OCI-LY3 (cell line): Measurements from ENCODE around the gene RALBP1.

ENCODE experiments used
- H2AFZ ChIP-seq: fragments of 200-600, 300-600 bp; shearing (Covaris generic); 2 replicates; pipeline ENCODE4 v1.6.0; 2014; ENCODE audit warnings: antibody characterized with exemption, low read depth, low read length
- H3K27ac ChIP-seq: fragments of 200-600, 300-600 bp; sonication (generic); 2 replicates; pipeline ENCODE4 v1.5.1; 2014; ENCODE audit warnings: mild to moderate bottlenecking, low read length, moderate library complexity, mixed read lengths
- H3K27me3 ChIP-seq: fragments of 200-600, 300-600 bp; sonication (generic); 2 replicates; pipeline ENCODE4 v1.6.1; 2014; ENCODE audit warnings: low read depth, low read length, mixed read lengths
- H3K36me3 ChIP-seq: fragments of 200-600, 300-600 bp; sonication (generic); replicated peaks from 2 replicates; pipeline ENCODE3; 2014; ENCODE audit warnings: low read depth, low read length, mixed read lengths
- H3K4me1 ChIP-seq: fragments of 300-600, 200-600 bp; sonication (generic); 2 replicates; pipeline ENCODE4 v1.6.1; 2014; ENCODE audit warnings: low read length, mixed read lengths
- H3K4me2 ChIP-seq: fragments of 200-600, 300-600 bp; sonication (generic); 2 replicates; pipeline ENCODE4 v1.6.1; 2014; ENCODE audit warnings: low read length, mixed read lengths
- H3K4me3 ChIP-seq: fragments of 300-600, 200-600 bp; sonication (generic); 2 replicates; pipeline ENCODE4 v1.5.1; 2014; ENCODE audit warnings: antibody characterized with exemption, mild to moderate bottlenecking, low read length, moderate library complexity
- H3K79me2 ChIP-seq: fragments of 300-600, 200-600 bp; shearing (Covaris generic); 2 replicates; pipeline ENCODE4 v1.6.1; 2014; ENCODE audit warnings: mild to moderate bottlenecking, low read length, mixed read lengths
- H3K9ac ChIP-seq: fragments of 300-600, 200-600 bp; shearing (Covaris generic); 2 replicates; pipeline ENCODE4 v1.6.0; 2014; ENCODE audit warnings: mild to moderate bottlenecking, low read length, moderate library complexity
- H3K9me3 ChIP-seq: fragments of 200-600, 300-600 bp; shearing (Covaris generic); 2 replicates; pipeline ENCODE4 v1.6.1; 2014; ENCODE audit warnings: low read length, mixed read lengths; ENCODE audit not compliant: insufficient read depth
- H4K20me1 ChIP-seq: fragments of 200-600, 300-600 bp; sonication (generic); 2 replicates; pipeline ENCODE4 v1.6.1; 2016; ENCODE audit warnings: low read length, mixed read lengths; ENCODE audit not compliant: insufficient read depth
- CTCF ChIP-seq: fragments of 200-600, 300-600 bp; sonication (generic); IDR thresholded peaks from 2 replicates; pipeline ENCODE4 v1.5.1; 2014; ENCODE audit warnings: antibody characterized with exemption, low read length, low read depth
- EZH2phosphoT487 ChIP-seq: fragments of 200-600 bp; shearing (Covaris generic); IDR thresholded peaks from 2 replicates; pipeline ENCODE4 v1.6.1; 2018; ENCODE audit warnings: antibody characterized with exemption, mixed run types, low read depth

The RALBP1 gene

GRCh38 chr18:9455718-9456511 lies 19.4 kb upstream of the RALBP1 start:
- H3K79me2 ChIP-seq, result no peaks in the 10 kb centered on the region
- no peak overlapping the region for H3K9ac ChIP-seq
- no peak for TF ChIP-seq CTCF
- no peak for TF ChIP-seq EZH2phosphoT487
- H3K27ac ChIP-seq, result no peak overlapping the region
- H3K4me3 ChIP-seq, result no peak overlapping the region
- H3K27me3 ChIP-seq, result no peaks in the 10 kb centered on the region
- no peak overlapping the region for H2AFZ ChIP-seq
- no peaks in the 10 kb centered on the region for H4K20me1 ChIP-seq
- peaks cover 10% of the 10 kb centered on the region; the same call in 1 of the 2 replicates for H3K9me3 ChIP-seq
- no peaks in the 10 kb centered on the region for H3K36me3 ChIP-seq
- H3K4me2 ChIP-seq, result no peak overlapping the region
- H3K4me1 ChIP-seq, result no peaks in the 10 kb centered on the region

GRCh38 chr18:9466127-9466526 lies 9.2 kb upstream of the RALBP1 start:
- no peak overlapping the region for H2AFZ ChIP-seq
- no peaks in the 10 kb centered on the region for H3K36me3 ChIP-seq
- H3K4me1 ChIP-seq, result no peaks in the 10 kb centered on the region
- H4K20me1 ChIP-seq, result no peaks in the 10 kb centered on the region
- no peak overlapping the region for H3K4me3 ChIP-seq
- H3K27ac ChIP-seq, result no peak overlapping the region
- H3K9ac ChIP-seq, result no peak overlapping the region
- TF ChIP-seq CTCF, result no peak
- TF ChIP-seq EZH2phosphoT487, result no peak
- no peak overlapping the region for H3K4me2 ChIP-seq
- peaks cover 16% of the 10 kb centered on the region for H3K9me3 ChIP-seq
- H3K27me3 ChIP-seq, result no peaks in the 10 kb centered on the region
- no peaks in the 10 kb centered on the region for H3K79me2 ChIP-seq

GRCh38 chr18:9466846-9467245 lies 8.5 kb upstream of the RALBP1 start:
- no peak overlapping the region for H3K27ac ChIP-seq

GRCh38 chr18:9468998-9469397 lies 6.3 kb upstream of the RALBP1 start:
- no peak for TF ChIP-seq EZH2phosphoT487
- TF ChIP-seq CTCF, result no peak
- H3K9ac ChIP-seq, result no peak overlapping the region
- no peak overlapping the region for H3K4me2 ChIP-seq
- no peak overlapping the region for H3K4me3 ChIP-seq
- no peaks in the 10 kb centered on the region for H3K79me2 ChIP-seq
- H3K4me1 ChIP-seq, result no peaks in the 10 kb centered on the region
- H4K20me1 ChIP-seq, result no peaks in the 10 kb centered on the region
- peaks cover 16% of the 10 kb centered on the region for H3K9me3 ChIP-seq
- peaks cover 3% of the 10 kb centered on the region for H3K36me3 ChIP-seq
- no peaks in the 10 kb centered on the region for H3K27me3 ChIP-seq
- no peak overlapping the region for H2AFZ ChIP-seq
- no peak overlapping the region for H3K27ac ChIP-seq

More at GRCh38 chr18:9466846-9467245, 8.5 kb upstream of the RALBP1 start:
- Histone ChIP-seq H3K9me3 (peaks cover 16% of the 10 kb centered on the region), H3K4me2 (no peak overlapping the region), H2AFZ (no peak overlapping the region), H4K20me1 (no peaks in the 10 kb centered on the region), H3K27me3 (no peaks in the 10 kb centered on the region), H3K9ac (no peak overlapping the region), H3K4me1 (no peaks in the 10 kb centered on the region), H3K36me3 (no peaks in the 10 kb centered on the region), H3K4me3 (no peak overlapping the region), H3K79me2 (no peaks in the 10 kb centered on the region)
- no peak for TF ChIP-seq EZH2phosphoT487
- no peak for TF ChIP-seq CTCF
